ENCODE measurements around the gene ARHGAP25.

DNA sequence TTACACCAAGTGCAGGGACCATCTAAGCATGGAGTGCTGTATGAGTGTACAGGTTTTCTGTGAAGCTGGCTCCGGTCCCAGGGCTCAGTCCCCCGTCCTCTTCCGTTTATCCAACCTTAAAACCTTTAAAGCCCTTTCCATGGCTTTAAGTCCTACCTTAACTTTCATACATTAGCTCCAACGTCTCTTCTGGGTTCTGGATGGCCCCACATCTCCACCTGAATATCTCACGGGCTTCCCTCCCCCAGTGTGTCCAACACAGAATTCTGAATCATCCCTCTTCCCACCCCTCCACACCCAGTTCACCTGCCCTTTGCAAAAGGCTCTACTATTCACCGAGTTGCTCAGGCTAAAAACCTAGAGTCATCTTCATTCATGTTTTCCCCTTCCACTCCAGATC is 12.8 kb downstream of the ARHGAP25 start:
- no peak for TF ChIP-seq POLR2A (IDR thresholded peaks at IDR 0.05)
- TF ChIP-seq, protein P1, sequence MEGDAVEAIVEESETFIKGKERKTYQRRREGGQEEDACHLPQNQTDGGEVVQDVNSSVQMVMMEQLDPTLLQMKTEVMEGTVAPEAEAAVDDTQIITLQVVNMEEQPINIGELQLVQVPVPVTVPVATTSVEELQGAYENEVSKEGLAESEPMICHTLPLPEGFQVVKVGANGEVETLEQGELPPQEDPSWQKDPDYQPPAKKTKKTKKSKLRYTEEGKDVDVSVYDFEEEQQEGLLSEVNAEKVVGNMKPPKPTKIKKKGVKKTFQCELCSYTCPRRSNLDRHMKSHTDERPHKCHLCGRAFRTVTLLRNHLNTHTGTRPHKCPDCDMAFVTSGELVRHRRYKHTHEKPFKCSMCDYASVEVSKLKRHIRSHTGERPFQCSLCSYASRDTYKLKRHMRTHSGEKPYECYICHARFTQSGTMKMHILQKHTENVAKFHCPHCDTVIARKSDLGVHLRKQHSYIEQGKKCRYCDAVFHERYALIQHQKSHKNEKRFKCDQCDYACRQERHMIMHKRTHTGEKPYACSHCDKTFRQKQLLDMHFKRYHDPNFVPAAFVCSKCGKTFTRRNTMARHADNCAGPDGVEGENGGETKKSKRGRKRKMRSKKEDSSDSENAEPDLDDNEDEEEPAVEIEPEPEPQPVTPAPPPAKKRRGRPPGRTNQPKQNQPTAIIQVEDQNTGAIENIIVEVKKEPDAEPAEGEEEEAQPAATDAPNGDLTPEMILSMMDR (IDR thresholded peaks at IDR 0.05), result no peak

Measured in body of pancreas (tissue), 4 donors.